Measurements from ENCODE around the gene POLA1. TPM values are rescaled to one million over a fixed set of nuclear protein-coding genes. Genes with fewer than 3 reads are reported as not detected.
A peak's percentile ranks its signal among the peaks of the same experiment; 100 is the strongest.

POLA1 gene
- total and polyA plus RNA-seq, 2 donors (not counting 1 experiment from before 2014, with no cell fraction given) = 3.0 to 16.3 TPM

DNA sequence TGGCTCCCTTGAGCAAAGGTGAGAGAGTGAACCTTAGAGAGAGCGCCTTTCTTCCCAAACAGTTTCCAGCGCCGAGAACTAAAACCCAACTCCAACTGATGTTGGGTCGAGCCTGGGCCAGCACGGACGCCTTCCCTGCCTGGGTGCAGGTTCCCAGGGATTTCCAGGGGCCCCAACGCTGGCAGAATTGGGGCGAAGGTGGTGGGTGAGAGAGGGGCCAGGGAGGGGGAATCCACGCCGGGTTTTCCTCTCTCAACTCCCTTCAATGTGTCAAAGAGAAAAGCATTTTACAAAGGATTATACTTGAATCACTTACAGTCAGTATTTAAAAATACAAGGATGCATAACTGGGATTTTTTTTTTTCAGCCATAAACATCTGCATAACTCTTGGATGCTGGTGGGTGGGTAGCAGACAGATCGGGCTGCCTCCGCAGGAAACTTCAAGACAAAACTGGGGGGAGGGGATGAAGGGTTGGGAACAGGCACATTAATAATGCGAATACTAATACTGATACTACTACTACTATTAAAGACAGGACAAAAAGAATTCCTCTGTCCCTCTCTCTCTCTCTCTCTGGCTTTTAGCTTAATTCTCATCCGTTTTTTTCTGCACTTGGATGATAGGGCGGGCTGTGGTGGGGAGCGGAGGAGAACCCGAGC lies 323.4 kb downstream of the POLA1 start:
- no peak for TF ChIP-seq EZH2 (IDR thresholded peaks at IDR 0.05; ENCODE audit: borderline replicate concordance, insufficient read depth, low read depth, low read length, poor library complexity, severe bottlenecking)
- TF ChIP-seq, protein P1, sequence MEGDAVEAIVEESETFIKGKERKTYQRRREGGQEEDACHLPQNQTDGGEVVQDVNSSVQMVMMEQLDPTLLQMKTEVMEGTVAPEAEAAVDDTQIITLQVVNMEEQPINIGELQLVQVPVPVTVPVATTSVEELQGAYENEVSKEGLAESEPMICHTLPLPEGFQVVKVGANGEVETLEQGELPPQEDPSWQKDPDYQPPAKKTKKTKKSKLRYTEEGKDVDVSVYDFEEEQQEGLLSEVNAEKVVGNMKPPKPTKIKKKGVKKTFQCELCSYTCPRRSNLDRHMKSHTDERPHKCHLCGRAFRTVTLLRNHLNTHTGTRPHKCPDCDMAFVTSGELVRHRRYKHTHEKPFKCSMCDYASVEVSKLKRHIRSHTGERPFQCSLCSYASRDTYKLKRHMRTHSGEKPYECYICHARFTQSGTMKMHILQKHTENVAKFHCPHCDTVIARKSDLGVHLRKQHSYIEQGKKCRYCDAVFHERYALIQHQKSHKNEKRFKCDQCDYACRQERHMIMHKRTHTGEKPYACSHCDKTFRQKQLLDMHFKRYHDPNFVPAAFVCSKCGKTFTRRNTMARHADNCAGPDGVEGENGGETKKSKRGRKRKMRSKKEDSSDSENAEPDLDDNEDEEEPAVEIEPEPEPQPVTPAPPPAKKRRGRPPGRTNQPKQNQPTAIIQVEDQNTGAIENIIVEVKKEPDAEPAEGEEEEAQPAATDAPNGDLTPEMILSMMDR (IDR thresholded peaks at IDR 0.05) = no peak
- POLR2A ChIA-PET = no interaction called here
- CTCF ChIA-PET = no interaction called here
- H3K4me1 ChIP-seq (ENCODE audit: control insufficient read depth in 2 of 2, insufficient read depth in 2 of 2, low read length in 2 of 2) = peaks cover 39 to 43% of the 10 kb centered on the region in 2 donors
- H3K79me2 ChIP-seq (ENCODE audit: control insufficient read depth, insufficient read depth, low read length) = no peaks in the 10 kb centered on the region
- intact Hi-C loops (cut with micrococcal nuclease) = no loop called here
- no peak overlapping the region for H3K9ac ChIP-seq (ENCODE audit: low read length)
- H3K27ac ChIP-seq (ENCODE audit: low read length in 2 of 2) = no peak overlapping the region
- peaks cover 37% of the 10 kb centered on the region for H3K27me3 Mint-ChIP-seq
- no peak overlapping the region for H3K27ac Mint-ChIP-seq
- no peak overlapping the region for H3K4me3 Mint-ChIP-seq
- H3K4me3 ChIP-seq (ENCODE audit: control extremely low read depth in 1 of 5, extremely low read depth in 1 of 5, insufficient read depth in 1 of 5, low read depth in 2 of 5, low read length in 4 of 5) = no peak overlapping the region
- peaks cover 27% of the 10 kb centered on the region for H3K4me1 Mint-ChIP-seq
- H4K20me1 ChIP-seq (ENCODE audit: control insufficient read depth, insufficient read depth, low read length, poor library complexity, severe bottlenecking) = no peaks in the 10 kb centered on the region
- no peak overlapping the region for H3K4me2 ChIP-seq (replicated peaks; ENCODE audit: low read depth, low read length, poor library complexity, severe bottlenecking)
- H3K9me3 ChIP-seq (ENCODE audit: control extremely low read depth in 1 of 3, control insufficient read depth in 2 of 3, insufficient read depth in 1 of 3, low read length in 2 of 3) = peaks cover 0 to 37% (median 0%) of the 10 kb centered on the region in 3 donors
- ATAC-seq (ENCODE audit: low read depth) (no peak), DNase-seq (no peak)
- no peaks in the 10 kb centered on the region for H3K9me3 Mint-ChIP-seq (ENCODE audit: insufficient read depth)
- peaks cover 0 to 68% (median 45%) of the 10 kb centered on the region in 4 experiments for H3K27me3 ChIP-seq (replicated peaks in 1 of 4; ENCODE audit: control extremely low read depth in 1 of 4, control insufficient read depth in 3 of 4, insufficient read depth in 4 of 4, low read length in 3 of 4)
- H3K36me3 ChIP-seq (replicated peaks in 1 of 2; ENCODE audit: control extremely low read depth in 1 of 2, control insufficient read depth in 1 of 2, extremely low read depth in 1 of 2, insufficient read depth in 2 of 2, low read length in 1 of 2) = no peaks in the 10 kb centered on the region
- H2AFZ ChIP-seq (ENCODE audit: insufficient read depth, low read depth, low read length, poor library complexity, severe bottlenecking) = no peak overlapping the region
- WGBS (ENCODE audit: insufficient coverage) = no CpG with 5 or more reads among the region's 17 CpGs

DNA sequence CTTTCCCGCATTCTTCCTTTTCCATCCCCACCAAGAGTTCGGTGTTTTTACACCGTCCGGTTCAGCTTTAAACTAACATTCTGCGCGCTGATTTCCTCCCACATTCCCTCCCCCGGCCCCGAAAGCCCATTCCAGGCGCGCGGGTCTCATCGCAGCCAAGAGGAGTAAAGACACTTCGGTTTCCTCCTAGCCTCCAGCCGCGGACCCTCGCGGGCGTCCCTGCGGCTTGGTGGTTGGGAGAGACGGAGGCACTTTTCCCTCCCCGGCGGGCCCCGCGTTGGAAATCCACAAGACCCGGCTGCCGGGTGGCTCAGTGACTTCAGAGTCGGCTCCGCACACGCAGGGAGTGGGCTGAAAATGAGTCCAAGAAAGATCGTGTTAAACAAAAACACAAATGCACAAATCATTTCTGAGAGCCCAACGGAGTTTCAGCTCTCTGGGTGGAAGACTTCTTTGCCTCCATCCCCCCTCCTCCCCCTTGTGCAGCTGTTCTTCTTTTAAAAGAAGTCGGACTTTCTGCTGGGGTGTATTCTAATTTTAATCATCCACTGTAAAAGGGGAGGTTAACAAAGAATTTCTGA lies 324.0 kb downstream of the POLA1 start:
- Histone ChIP-seq H3K27ac (ENCODE audit: low read length in 2 of 2) (no peak overlapping the region), H3K4me2 (replicated peaks; ENCODE audit: low read depth, low read length, poor library complexity, severe bottlenecking) (no peak overlapping the region), H3K4me3 (ENCODE audit: control extremely low read depth in 1 of 5, extremely low read depth in 1 of 5, insufficient read depth in 1 of 5, low read depth in 2 of 5, low read length in 4 of 5) (no peak overlapping the region), H3K27me3 (replicated peaks in 1 of 4; ENCODE audit: control extremely low read depth in 1 of 4, control insufficient read depth in 3 of 4, insufficient read depth in 4 of 4, low read length in 3 of 4) (peaks cover 0 to 71% (median 44%) of the 10 kb centered on the region in 4 experiments), H3K36me3 (replicated peaks in 1 of 2; ENCODE audit: control extremely low read depth in 1 of 2, control insufficient read depth in 1 of 2, extremely low read depth in 1 of 2, insufficient read depth in 2 of 2, low read length in 1 of 2) (no peaks in the 10 kb centered on the region), H2AFZ (ENCODE audit: insufficient read depth, low read depth, low read length, poor library complexity, severe bottlenecking) (no peak overlapping the region), H3K9ac (ENCODE audit: low read length) (no peak overlapping the region), H3K79me2 (ENCODE audit: control insufficient read depth, insufficient read depth, low read length) (no peaks in the 10 kb centered on the region), H3K9me3 (ENCODE audit: control extremely low read depth in 1 of 3, control insufficient read depth in 2 of 3, insufficient read depth in 1 of 3, low read length in 2 of 3) (peaks cover 0 to 37% (median 0%) of the 10 kb centered on the region in 3 donors), H3K4me1 (ENCODE audit: control insufficient read depth in 2 of 2, insufficient read depth in 2 of 2, low read length in 2 of 2) (peaks cover 32 to 43% of the 10 kb centered on the region in 2 donors), H4K20me1 (ENCODE audit: control insufficient read depth, insufficient read depth, low read length, poor library complexity, severe bottlenecking) (no peaks in the 10 kb centered on the region)
- TF ChIP-seq, protein P1 (IDR thresholded peaks at IDR 0.05) = no peak
- peak; percentile 35 for TF ChIP-seq EZH2 (IDR thresholded peaks at IDR 0.05; ENCODE audit: borderline replicate concordance, insufficient read depth, low read depth, low read length, poor library complexity, severe bottlenecking)
- DNase-seq = no peak
- Mint-ChIP-seq H3K27ac (no peak overlapping the region), H3K4me1 (peaks cover 27% of the 10 kb centered on the region), H3K27me3 (peaks cover 42% of the 10 kb centered on the region), H3K9me3 (ENCODE audit: insufficient read depth) (no peaks in the 10 kb centered on the region), H3K4me3 (peak overlapping the region; percentile 26)
- POLR2A ChIA-PET = no interaction called here
- CTCF ChIA-PET = no interaction called here
- intact Hi-C loops (cut with micrococcal nuclease) = no loop called here
- no peak for ATAC-seq (ENCODE audit: low read depth)
- WGBS (ENCODE audit: insufficient coverage) = 9% methylated on average over 12 of the region's 32 CpGs

Measured in B cell (primary cell).